HCT116 (cell line): ENCODE results near the gene MYO16.

Source experiments
- ATF3 ChIP-seq: IDR thresholded peaks from 2 replicates; pipeline ENCODE4 v1.6.1; 2012
- CEBPB ChIP-seq: IDR thresholded peaks from 2 replicates; pipeline ENCODE4 v1.6.1; 2012; ENCODE audit warnings: low read depth
- EGR1 ChIP-seq: IDR thresholded peaks from 2 replicates; pipeline ENCODE4 v1.6.1; 2012; ENCODE audit warnings: low read depth
- EZH2 ChIP-seq: fragments of 200-600 bp; sonication (generic); IDR thresholded peaks from 2 replicates; pipeline ENCODE4 v1.6.1; 2017; ENCODE audit warnings: antibody characterized with exemption, mixed run types
- MAX ChIP-seq: IDR thresholded peaks from 2 replicates; pipeline ENCODE4 v1.6.1; 2012
- POLR2A ChIP-seq: IDR thresholded peaks from 2 replicates; pipeline ENCODE4 v1.7.0; 2011; ENCODE audit warnings: borderline replicate concordance; ENCODE audit not compliant: insufficient read depth, insufficient read length; ENCODE audit errors: extremely low read depth
- POLR2AphosphoS5 ChIP-seq: IDR thresholded peaks from 2 replicates; pipeline ENCODE4 v1.6.1; 2011; ENCODE audit warnings: mild to moderate bottlenecking, low read depth, low read length, moderate library complexity
- RAD21 ChIP-seq: IDR thresholded peaks from 2 replicates; pipeline ENCODE4 v1.6.1; 2012; ENCODE audit warnings: low read depth, mild to moderate bottlenecking
- SRF ChIP-seq: IDR thresholded peaks from 2 replicates; pipeline ENCODE4 v1.6.1; 2012; ENCODE audit warnings: low read depth
- TCF7L2 ChIP-seq: IDR thresholded peaks from 2 replicates; pipeline ENCODE4 v1.7.0; 2011; ENCODE audit warnings: borderline replicate concordance, inconsistent platforms; ENCODE audit not compliant: insufficient read depth, insufficient read length; ENCODE audit errors: extremely low read depth
- ZFX ChIP-seq: fragments of 450-650 bp; IDR thresholded peaks from 2 replicates; pipeline ENCODE4 v1.6.1; 2017
- ZNF274 ChIP-seq: fragments of 200-500 bp; sonication (Bioruptor generic); IDR thresholded peaks from 2 replicates; pipeline ENCODE4 v1.6.1; 2014; ENCODE audit warnings: mild to moderate bottlenecking, low read depth, low read length, inconsistent platforms
- TF ChIP-seq, protein P1 (sequence below), 3 experiments: fragments of 200-600 bp in 1 of 3; sonication (generic) in 1 of 3; IDR thresholded peaks in 2 of 3; conservative IDR thresholded peaks in 1 of 3; 2 replicates each; pipeline ENCODE4 v1.5.1; 2012 to 2017; ENCODE audit warnings: low read depth in 2 of 3, low read length in 2 of 3, antibody characterized with exemption in 1 of 3, borderline replicate concordance in 1 of 3, control low read depth in 1 of 3, mild to moderate bottlenecking in 1 of 3, mixed read lengths in 1 of 3, mixed run types in 1 of 3, moderate library complexity in 1 of 3; ENCODE audit not compliant: insufficient read depth in 1 of 3

DNA sequence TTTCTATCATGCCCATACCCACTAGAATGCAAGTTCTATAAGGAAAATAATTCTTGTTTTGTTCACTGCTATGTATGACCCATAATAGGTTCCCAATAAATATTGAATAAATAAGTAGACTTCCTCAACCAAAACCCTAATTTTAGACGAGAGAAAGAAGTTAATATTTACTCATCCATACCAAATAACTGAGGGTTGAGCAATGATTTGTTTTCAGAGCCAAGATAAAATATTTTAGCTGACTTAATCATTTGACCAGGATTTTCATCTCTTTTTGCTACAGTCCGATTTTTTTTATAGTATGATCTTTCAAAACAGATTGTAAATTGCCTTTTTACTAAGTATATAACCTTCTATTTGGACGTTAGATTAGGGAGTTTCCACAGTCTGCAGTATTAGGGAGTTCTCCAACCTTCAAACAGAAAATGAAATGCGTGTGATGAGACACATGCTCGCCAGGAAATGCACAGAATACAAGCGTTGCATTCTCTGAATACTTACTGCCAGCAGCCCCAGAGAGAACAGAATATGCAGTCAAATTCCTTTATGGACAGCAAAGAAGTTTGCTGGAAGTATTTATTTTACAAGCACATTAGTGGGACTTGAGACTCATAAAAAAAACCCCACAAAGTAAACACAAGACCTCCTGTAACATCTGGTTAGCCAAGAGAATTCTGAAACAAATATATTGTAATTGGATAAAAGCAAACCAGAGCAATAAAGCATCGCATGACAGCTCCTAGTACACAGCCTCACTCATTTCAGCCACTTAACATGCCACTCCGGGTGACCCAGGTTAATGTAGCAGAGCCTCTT, 230.0 kb downstream of the MYO16 start:
- no peak for TF ChIP-seq MAX
- TF ChIP-seq, protein P1, sequence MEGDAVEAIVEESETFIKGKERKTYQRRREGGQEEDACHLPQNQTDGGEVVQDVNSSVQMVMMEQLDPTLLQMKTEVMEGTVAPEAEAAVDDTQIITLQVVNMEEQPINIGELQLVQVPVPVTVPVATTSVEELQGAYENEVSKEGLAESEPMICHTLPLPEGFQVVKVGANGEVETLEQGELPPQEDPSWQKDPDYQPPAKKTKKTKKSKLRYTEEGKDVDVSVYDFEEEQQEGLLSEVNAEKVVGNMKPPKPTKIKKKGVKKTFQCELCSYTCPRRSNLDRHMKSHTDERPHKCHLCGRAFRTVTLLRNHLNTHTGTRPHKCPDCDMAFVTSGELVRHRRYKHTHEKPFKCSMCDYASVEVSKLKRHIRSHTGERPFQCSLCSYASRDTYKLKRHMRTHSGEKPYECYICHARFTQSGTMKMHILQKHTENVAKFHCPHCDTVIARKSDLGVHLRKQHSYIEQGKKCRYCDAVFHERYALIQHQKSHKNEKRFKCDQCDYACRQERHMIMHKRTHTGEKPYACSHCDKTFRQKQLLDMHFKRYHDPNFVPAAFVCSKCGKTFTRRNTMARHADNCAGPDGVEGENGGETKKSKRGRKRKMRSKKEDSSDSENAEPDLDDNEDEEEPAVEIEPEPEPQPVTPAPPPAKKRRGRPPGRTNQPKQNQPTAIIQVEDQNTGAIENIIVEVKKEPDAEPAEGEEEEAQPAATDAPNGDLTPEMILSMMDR (IDR thresholded peaks at IDR 0.05 in 2 of 3, conservative IDR thresholded peaks at IDR 0.05 in 1 of 3; ENCODE audit: borderline replicate concordance in 1 of 3, insufficient read depth in 1 of 3, low read depth in 2 of 3, low read length in 2 of 3): no peak
- no peak for TF ChIP-seq ZNF274
- no peak for TF ChIP-seq RAD21
- no peak for TF ChIP-seq CEBPB
- TF ChIP-seq EZH2: no peak
- TF ChIP-seq SRF: no peak
- no peak for TF ChIP-seq ATF3
- TF ChIP-seq ZFX: no peak
- no peak for TF ChIP-seq POLR2A
- TF ChIP-seq TCF7L2: no peak
- no peak for TF ChIP-seq EGR1
- TF ChIP-seq POLR2AphosphoS5: no peak
